HG03103 (cell line): ENCODE data around the gene CRIP2.

Experiments
- ATAC-seq: cut with Tn5 transposase; IDR thresholded peaks from one replicate; pipeline ENCODE4 v1.9.1; 2021; ENCODE audit warnings: low read depth; ENCODE audit not compliant: unreplicated experiment

The CRIP2 gene

DNA sequence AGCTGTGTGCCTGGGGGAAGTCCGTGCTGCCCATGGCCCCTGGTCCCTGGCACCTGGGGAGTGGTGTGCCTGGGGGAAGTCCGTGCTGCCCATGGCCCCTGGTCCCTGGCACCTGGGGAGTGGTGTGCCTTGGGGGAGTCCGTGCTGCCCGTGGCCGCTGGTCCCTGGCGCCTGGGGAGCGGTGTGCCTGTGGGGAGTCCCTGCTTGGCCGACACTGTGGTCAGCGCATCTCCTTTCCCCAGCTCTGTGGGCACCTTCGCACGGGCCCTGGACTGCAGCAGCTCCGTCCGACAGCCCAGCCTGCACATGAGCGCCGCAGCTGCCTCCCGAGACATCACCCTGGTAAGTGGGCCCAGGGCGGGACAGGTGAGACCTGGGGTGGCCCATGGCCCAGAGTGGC, 14.5 kb upstream of the CRIP2 start:
- no peak for ATAC-seq

DNA sequence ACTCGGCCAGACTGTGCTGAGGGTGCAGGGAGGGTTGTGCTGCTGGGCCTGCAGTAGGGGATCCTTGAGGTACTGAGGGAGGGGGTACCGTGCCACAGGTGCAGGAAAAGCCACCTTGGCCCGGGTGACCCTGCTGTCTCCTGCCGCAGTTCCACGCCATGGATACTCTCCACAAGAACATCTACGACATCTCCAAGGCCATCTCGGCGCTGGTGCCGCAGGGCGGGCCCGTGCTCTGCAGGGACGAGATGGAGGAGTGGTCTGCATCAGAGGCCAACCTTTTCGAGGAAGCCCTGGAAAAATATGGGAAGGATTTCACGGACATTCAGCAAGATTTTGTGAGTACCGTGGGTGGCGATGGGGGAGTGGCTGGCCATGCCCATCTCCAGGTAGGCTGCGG, 14.0 kb upstream of the CRIP2 start:
- no peak for ATAC-seq

DNA sequence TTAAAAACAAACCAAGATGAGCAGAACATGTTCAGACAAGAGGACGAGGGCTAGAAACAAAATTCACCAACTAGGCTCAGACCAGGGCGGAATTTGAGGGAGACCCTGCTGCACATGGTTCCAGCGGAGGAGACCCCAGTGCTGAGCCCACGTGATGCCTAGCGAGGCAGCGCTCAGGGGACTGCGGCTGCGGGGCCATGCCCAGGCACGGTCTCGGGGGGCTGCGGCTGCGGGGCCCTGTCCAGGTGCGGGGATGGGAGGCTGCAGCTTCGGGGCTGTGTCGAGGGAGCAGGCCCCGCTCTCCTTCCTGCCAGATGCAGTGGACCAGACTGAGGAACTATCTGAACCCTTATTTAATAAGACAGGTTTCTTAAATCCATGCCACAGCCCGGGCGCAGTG, 12.7 kb upstream of the CRIP2 start:
- ATAC-seq, result no peak

DNA sequence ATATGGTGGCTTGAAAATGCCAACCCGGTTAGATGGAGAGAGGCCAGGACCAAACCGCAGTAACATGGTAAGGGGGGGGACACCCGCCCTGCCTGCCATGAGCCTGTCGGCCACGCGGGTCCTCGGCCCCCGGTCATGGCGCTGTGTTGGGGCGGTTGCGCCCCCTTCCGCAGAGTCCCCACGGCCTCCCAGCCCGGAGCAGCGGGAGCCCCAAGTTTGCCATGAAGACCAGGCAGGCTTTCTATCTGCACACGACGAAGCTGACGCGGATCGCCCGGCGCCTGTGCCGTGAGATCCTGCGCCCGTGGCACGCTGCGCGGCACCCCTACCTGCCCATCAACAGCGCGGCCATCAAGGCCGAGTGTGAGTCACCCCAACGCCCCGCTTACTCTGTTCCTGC, 10.1 kb upstream of the CRIP2 start:
- no peak for ATAC-seq

DNA sequence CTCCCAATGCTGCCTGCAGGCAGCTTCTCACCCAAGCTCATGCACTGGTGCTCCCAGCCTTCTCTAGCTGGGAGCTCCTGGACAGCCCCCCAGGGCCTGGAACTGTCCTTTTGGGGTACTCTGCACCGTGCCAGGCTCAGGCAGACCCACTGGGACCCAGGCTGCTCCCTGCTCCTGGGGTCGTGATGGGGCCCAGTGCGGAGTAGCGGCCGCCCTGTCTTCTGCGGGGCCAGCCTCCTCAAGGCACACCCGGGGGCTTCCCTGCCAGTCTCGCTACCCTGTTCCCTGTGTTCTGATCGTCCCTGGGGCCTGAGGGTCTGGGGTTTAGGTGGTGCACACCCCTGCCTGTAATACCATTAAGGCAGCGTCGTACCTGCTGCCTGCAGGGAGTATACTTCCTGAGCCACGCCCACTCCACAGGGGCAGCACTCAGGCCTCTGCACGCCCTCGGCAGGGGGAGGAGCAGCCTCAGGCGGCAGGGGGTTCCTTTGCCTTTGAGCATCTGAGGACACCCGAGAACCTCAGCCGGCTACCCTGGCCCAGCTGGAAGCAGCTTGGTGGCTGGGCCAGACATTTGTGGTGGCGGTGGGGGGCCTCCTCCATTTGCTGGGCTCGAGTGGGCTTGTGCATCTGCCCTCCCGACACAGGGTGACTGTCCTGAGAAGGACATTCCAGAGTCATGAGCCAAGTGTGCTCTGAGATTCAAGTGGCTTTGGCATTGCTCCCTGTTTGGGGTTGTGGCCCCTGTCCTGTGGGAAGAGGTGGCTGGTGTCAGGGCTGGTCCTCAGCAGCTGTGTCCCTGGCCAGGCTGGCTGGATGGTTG, 9.2 kb upstream of the CRIP2 start:
- ATAC-seq, result no peak

DNA sequence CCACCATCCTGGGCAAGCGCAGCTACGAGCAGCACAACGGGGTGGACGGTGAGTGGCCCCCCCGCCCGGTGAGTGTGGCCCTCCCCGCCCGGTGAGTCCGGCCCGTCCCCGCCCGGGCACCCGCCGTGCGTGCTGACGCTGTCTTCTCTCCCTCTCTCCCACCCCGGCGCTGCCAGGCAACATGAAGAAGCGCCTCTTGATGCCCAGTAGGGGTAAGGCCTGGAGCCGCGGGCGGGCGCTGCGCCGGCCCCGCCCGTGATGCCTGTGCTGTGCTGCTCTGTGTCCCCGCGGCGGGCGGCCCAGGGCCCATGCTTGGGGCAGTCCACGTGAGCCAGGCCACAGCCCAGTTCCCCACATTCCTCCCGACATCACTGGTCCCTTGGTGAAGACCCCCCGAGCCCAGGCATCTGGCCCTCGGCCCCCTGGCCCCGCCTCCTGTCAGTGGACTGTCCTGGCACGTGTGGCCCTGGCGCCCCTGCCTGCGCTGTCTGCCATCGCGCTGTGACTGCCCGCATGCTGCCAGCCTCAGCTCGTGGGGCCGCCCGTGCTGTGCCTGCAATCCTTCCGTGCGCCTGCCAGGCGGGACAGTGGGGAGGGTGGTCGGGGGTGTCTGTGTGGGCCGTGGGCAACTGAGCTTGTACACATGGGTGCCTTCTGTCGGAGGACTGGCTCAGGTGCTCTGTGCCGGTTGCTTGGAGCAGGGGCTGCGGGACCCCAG, 7.9 kb upstream of the CRIP2 start:
- ATAC-seq, result no peak

DNA sequence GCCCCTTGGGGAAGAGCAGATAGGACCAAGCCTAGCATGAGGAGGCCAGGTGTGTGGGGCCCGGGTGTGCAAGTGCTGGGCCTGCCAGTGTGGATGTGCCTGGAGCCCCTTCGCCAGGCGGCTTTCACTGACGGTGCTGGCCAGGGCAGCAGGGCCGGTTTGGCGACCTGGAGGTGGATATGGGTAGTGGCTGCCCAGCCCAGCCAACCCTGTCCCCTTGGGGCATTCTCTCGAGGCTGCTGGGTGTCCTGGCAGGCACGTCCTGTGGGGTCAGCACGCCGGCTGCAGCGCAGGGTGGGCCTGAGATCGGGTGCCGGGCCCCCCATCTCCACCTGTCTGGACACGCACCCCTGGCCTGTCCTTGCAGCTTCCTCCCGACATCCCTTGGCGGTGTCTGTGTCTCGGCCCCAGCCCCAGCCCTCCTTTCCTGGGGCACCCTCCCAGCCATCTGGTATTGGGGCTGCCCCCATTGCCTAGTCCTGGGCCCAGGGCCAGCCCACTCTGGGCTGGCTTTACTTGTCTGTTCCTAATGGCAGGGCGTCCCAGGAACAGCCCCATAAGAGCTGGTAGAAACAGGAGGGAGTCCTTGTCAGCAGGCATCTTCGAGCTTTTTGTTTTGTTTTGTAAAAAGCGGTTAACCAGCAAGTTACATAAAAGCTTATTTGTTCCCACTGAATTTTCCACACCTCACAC, 7.2 kb upstream of the CRIP2 start:
- ATAC-seq, result no peak

DNA sequence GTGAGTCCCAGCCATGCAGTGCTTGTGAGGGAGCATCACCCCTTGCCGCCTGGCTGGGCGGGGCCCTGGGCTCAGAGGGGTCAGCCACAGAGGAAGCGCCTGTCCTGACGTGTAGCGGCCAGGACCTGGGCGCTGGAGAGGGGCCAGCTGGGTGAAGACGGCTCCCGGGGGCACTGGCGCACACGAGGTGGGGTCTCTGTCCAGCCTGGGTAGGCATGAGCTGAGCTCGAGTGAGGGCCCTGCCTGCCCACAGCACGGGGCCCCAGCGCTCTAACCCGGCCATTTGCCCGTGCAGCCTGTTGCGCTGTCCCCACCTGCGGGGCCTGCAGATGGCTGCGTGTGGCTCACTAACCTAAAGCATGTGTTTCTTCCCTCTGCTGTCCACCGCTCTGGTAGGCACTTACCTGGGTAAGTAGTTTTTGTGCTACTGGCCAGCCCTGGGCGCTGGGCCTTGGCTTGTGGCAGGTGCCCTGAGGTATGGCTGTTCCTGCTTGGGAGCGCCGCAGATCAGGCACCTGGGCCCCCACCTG, 6.6 kb upstream of the CRIP2 start:
- ATAC-seq, result no peak

DNA sequence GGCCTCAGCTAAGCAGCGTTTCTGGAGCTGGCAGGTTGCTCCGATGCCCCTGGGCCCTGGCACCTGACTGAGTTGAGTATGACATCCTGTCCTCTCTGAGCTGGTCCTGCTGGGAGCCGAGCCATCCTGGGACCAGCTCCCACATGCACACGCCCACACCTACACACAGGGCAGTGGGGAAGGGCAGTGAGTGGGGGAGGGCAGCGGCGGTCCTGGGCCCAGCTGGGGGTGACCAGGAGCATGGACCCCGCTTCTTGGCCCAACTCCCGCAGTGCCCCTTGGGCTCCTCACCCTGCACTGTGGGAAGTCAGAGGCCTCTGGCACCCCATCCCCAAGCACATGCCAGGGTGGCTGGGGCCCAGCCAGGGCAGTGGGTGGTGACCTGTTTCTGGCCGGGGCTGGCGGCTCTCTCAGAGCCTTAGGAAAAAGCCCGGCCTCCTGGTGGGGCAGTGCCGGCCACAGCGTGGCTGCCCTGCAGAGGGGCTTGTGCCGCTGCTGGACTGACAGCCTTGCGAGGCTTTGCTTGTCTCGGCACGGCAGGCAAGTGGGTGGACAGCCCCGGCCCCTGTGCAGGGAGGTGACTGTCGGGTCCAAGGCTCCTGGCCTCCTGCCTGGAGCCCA, 5.9 kb upstream of the CRIP2 start:
- no peak for ATAC-seq

DNA sequence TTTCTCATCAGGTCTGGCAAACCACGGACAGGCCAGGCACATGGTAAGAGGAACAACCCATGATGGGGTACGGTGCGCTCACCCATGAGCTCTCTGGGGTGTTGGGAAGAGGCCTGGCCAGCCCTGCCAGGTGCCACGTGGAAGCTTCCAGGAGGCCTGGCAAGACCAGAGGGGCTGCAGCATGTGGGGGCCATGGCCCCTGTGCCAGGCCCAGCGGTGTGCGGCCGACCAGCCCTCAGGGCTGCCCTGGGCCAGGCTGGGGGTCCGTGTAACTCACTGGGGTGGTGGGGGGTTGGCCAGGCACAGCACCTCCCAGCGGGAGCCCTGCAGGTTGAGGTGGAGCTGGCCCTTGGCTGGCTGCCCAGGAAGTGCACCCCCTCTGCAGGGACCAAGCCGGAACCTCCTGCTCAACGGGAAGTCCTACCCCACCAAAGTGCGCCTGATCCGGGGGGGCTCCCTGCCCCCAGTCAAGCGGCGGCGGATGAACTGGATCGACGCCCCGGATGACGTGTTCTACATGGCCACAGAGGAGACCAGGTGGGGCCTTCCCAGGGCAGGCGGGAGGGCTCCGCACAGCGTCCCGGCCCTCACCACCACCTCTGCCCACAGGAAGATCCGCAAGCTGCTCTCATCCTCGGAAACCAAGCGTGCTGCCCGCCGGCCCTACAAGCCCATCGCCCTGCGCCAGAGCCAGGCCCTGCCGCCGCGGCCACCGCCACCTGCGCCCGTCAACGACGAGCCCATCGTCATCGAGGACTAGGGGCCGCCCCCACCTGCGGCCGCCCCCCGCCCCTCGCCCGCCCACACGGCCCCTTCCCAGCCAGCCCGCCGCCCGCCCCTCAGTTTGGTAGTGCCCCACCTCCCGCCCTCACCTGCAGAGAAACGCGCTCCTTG, 4.9 kb upstream of the CRIP2 start:
- ATAC-seq, result no peak

DNA sequence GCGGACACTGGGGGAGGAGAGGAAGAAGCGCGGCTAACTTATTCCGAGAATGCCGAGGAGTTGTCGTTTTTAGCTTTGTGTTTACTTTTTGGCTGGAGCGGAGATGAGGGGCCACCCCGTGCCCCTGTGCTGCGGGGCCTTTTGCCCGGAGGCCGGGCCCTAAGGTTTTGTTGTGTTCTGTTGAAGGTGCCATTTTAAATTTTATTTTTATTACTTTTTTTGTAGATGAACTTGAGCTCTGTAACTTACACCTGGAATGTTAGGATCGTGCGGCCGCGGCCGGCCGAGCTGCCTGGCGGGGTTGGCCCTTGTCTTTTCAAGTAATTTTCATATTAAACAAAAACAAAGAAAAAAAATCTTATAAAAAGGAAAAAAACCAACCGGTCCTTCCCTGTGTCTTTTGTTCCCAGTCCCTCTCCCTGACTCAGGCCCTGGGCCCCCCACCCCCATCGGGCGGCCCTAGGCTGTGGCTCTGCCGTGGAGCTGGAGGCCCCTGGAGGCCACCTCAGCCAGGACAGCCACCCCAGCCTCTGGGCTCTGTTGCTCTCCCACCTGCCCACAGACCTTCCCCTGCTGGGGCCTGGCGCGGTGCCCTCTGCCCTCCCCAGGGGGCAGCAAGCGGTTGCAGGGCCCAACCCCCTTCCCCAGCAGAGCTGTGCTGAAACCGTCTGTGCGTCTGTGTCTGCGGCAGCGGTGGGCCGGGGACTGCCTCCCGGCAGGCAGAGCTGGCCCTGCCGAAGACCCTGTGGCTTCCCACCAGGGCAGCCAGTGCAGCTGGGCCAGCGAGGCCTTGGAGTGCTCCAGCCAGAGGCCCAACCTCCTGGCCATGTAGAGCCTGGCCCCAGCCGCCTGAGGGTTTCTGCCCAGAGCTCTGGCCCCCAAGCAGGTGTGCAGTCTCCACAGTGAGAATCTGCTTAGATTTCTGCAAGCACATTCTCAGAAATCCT, 4.0 kb upstream of the CRIP2 start:
- ATAC-seq, result no peak

DNA sequence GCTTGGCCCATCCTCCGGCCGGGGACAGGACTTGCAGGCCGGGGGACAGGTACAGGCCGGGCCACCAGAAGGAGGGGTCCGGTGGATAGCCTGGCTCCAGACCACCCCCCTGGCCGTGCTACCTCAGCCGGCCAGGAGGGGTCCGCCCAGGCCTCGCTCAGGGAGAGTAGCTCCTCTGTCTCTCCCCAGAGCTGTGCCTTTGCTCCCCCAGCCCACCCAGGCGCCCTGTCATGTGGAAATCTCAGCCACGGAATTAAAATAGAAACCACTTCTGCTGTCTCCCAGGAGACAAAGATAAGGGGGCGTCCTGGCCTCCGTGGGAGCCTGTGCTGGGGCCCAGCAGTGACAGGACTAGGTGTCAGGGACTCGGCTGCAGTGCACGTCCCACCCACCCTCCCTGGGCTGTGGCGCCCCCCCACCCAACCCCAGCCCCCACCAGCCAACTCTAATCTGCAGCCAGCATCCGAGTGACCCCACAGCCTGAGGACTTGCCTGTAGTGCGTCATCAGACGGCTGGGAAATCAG, 3.3 kb upstream of the CRIP2 start:
- no peak for ATAC-seq

DNA sequence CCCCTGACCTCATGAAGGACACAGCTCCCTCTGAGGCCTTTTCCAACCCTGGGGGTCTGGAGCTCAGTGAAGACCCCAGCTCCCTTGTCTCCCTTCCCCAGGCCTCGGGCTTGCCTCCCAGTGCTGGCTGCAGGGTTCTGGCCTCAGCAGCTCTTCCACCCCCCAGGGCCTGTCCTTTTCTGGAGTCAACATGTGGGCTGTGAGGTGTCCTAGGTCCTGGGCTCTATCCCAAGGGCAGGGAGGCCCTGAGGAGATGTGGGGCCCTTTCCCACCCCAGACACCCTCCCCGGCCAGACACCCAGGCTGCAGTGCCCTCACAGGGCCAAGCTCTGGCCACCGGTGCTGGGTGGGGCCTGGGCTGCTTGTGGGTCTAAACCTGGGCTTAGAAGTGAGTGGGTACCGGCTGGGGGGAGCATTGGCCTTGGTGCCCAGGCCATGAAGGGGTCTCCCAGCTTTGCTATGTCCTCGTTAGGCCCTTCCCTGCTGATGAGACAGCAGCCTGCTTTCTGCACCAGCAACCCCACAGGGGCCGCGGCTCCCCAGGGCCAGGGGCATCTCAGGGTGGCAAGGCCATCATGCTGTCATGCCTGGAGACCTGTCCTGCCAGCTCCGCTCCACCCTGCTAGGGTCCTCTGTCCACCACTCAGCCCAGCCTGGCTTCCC, 2.7 kb upstream of the CRIP2 start:
- no peak for ATAC-seq

DNA sequence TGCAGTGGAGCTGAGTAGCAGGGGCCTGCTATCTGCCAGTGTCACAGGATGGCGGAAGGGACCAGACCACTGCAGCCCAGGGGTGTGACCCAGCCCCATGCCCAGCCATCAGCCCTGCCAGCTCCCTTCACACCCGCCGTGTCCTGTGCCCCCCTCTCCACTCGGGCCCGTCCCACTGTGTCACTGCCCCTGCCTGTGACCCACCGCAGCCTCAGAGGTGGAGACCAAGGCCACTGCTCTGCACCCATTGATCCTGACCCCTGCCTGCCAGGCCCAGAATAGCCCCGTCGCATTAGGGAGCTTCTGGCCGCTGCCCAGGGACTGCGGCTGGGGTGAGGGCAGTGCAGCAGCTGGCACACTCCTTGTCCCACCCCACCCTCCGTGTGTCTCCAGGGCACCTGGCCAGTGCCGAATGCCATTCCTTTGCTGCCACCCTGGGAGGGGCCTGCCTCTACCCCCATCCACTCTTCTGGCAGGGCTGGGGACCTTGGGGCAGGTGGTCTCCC, 2.1 kb upstream of the CRIP2 start:
- ATAC-seq, result no peak

DNA sequence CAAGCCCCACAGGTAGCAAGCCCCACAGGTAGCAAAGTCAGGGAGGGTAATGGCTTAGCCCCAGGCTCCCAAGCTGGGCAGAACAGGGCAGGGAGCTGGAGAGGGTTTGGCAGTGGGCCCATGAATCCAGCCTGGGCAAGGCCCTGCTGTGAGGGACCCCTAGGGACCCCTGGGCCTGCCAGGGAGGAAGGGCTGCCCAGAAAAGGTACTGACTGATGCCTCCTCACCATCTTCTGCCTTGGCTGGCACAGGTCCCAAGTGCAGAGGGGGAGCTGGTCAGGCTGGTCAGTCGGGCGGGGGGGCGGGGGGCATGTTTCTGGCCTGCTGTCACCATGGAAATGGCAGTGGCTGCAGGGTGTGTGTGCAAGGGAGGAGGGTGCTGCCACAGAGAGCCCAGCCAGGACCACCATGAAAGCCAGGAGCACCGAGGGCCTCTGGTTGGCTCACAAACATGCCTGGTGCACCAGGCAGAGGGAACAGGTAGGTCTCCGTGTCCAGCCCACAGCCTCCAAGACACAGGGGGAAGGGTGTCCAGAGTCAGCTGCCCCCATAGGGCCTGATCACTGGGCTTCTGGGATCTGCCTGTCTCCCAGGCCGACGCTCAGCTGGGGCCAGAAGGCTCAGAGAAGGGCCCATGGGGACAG, 1.5 kb upstream of the CRIP2 start:
- ATAC-seq, result no peak

DNA sequence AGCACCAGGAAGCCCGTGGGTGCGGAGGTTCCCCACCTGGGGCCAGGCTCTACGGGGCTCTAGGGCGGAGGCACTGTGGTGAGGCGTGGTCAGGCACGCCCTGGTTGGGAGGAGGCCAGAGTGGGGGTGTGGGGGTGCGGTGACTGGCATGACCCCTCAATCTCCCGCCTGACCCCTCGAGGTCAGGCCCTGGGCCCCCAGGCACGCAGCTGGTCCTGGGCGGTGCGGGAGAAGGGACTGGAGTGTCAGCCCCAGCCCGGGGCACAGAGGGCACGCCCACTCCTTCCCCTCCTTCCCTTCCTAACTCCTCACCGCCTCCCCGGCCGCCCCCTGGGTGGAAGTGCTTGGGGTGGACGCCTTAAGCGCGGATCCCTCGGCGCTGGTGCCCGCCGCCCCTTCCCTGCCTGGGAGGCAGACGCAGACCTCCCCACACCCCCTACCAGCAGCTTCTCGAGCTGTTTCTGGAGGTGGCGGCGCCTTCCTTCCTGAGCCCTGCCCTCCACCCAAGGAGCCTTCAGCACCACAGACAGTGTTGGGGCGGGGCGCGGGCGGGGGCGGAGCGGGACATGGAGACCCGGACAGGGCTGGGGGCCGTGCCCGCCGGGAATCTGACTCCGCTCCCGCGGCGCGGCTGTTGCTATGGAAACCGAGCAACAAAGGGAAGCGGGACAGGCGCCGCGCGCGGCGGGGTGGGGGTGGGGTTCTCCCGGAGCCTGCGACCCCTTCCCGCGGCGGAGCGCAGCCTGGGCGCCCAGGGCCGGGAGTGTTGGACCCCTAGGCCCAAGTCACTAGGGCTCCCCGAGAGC, 741 bp upstream of the CRIP2 start:
- ATAC-seq, result no peak
